SU-DHL-6 (cell line): ENCODE data around the gene S100A4.
"Not testable (repeated sequence)": the region's sequence is repeated elsewhere in the genome, so short reads cannot be mapped to it uniquely, and the experiment has no call there.

Experiments used
- H2AFZ ChIP-seq: fragments of 200-600 bp; sonication (generic); 2 replicates; pipeline ENCODE4 v1.6.1; 2014; ENCODE audit warnings: low read depth, mild to moderate bottlenecking, moderate library complexity, mixed read lengths, antibody characterized with exemption, low read length; ENCODE audit not compliant: severe bottlenecking
- H3F3A ChIP-seq: fragments of 200-600 bp; shearing (Covaris generic); 2 replicates; pipeline ENCODE4 v1.6.0; 2016; ENCODE audit warnings: antibody characterized with exemption, mild to moderate bottlenecking; ENCODE audit not compliant: insufficient read depth
- H3K27ac ChIP-seq: fragments of 200-600 bp; sonication (generic); 2 replicates; pipeline ENCODE4 v1.5.1; 2016; ENCODE audit warnings: low read depth, mild to moderate bottlenecking, low read length, moderate library complexity, mixed read lengths
- H3K27me3 ChIP-seq: fragments of 200-600 bp; sonication (generic), shearing (Covaris generic); 2 replicates; pipeline ENCODE4 v1.6.0; 2014; ENCODE audit warnings: mild to moderate bottlenecking, low read length
- H3K36me3 ChIP-seq: fragments of 200-600 bp; sonication (generic); 2 replicates; pipeline ENCODE4 v1.6.1; 2014; ENCODE audit warnings: mild to moderate bottlenecking, low read length, mixed read lengths
- H3K4me2 ChIP-seq: fragments of 300-600, 200-600 bp; shearing (Covaris generic), sonication (generic); 2 replicates; pipeline ENCODE4 v1.6.0; 2014; ENCODE audit warnings: low read length, low read depth, mild to moderate bottlenecking; ENCODE audit not compliant: poor library complexity, severe bottlenecking
- H3K4me3 ChIP-seq: fragments of 200-600 bp; sonication (generic); 2 replicates; pipeline ENCODE4 v1.5.1; 2014; ENCODE audit warnings: antibody characterized with exemption, low read length, mild to moderate bottlenecking, mixed read lengths; ENCODE audit not compliant: insufficient read depth, poor library complexity, severe bottlenecking
- H3K79me2 ChIP-seq: fragments of 200-600 bp; sonication (generic); 2 replicates; pipeline ENCODE4 v1.6.1; 2014; ENCODE audit warnings: mild to moderate bottlenecking, low read length, moderate library complexity; ENCODE audit not compliant: insufficient read depth
- H3K9ac ChIP-seq: fragments of 200-600 bp; sonication (generic); 2 replicates; pipeline ENCODE4 v1.7.0; 2014; ENCODE audit warnings: mild to moderate bottlenecking, low read length
- H3K9me2 ChIP-seq: fragments of 200-600 bp; sonication (generic); replicated peaks from 2 replicates; pipeline ENCODE4 v1.6.1; 2014; ENCODE audit warnings: low read length; ENCODE audit not compliant: insufficient read depth
- H3K9me3 ChIP-seq: fragments of 200-600 bp; sonication (generic); 2 replicates; pipeline ENCODE4 v1.6.1; 2014; ENCODE audit warnings: low read length, mixed read lengths; ENCODE audit not compliant: insufficient read depth
- H4K20me1 ChIP-seq: fragments of 200-600 bp; sonication (generic); 2 replicates; pipeline ENCODE4 v1.6.1; 2014; ENCODE audit warnings: low read depth, mild to moderate bottlenecking, antibody characterized with exemption, low read length, moderate library complexity, mixed read lengths
- CTCF ChIP-seq: fragments of 200-600 bp; sonication (generic); IDR thresholded peaks from one replicate; pipeline ENCODE4 v1.5.1; 2017; ENCODE audit warnings: antibody characterized with exemption, mild to moderate bottlenecking, low read length, moderate library complexity; ENCODE audit not compliant: insufficient read depth, poor library complexity, severe bottlenecking
- EZH2phosphoT487 ChIP-seq: fragments of 200-600 bp; sonication (generic), shearing (Covaris generic); conservative IDR thresholded peaks from 2 replicates; pipeline ENCODE4 v1.6.1; 2018; ENCODE audit warnings: mild to moderate bottlenecking, antibody characterized with exemption, low read length, moderate library complexity, mixed read lengths

S100A4 gene

GRCh38 chr1:153520818-153521476 is 24.7 kb downstream of the S100A4 start:
- Histone ChIP-seq H3F3A (no peaks in the 10 kb centered on the region), H3K27me3 (no peaks in the 10 kb centered on the region), H3K9me3 (no peaks in the 10 kb centered on the region), H2AFZ (no peak overlapping the region), H3K36me3 (no peaks in the 10 kb centered on the region), H3K9ac (no peak overlapping the region), H3K27ac (no peak overlapping the region), H3K9me2 (no peaks in the 10 kb centered on the region), H3K4me3 (no peak overlapping the region), H4K20me1 (no peaks in the 10 kb centered on the region), H3K79me2 (no peaks in the 10 kb centered on the region), H3K4me2 (no peak overlapping the region)
- no peak for TF ChIP-seq CTCF
- TF ChIP-seq EZH2phosphoT487, result no peak

GRCh38 chr1:153520137-153520691 is 25.4 kb downstream of the S100A4 start:
- not testable (repeated sequence) for H3K79me2 ChIP-seq, H3K9me3 ChIP-seq, H3K4me3 ChIP-seq, H3K27me3 ChIP-seq, H3K9ac ChIP-seq, H3K36me3 ChIP-seq, H4K20me1 ChIP-seq, H3K9me2 ChIP-seq, H3K27ac ChIP-seq, H3K4me2 ChIP-seq, H3F3A ChIP-seq, H2AFZ ChIP-seq

GRCh38 chr1:153519242-153519641 is 26.4 kb downstream of the S100A4 start:
- H3K36me3 ChIP-seq, result no peaks in the 10 kb centered on the region
- H3K27me3 ChIP-seq, result no peaks in the 10 kb centered on the region
- no peak overlapping the region for H2AFZ ChIP-seq
- no peak overlapping the region for H3K4me3 ChIP-seq
- no peaks in the 10 kb centered on the region for H3K9me2 ChIP-seq
- H3K9me3 ChIP-seq, result no peaks in the 10 kb centered on the region
- no peak overlapping the region for H3K9ac ChIP-seq
- no peak overlapping the region for H3K4me2 ChIP-seq
- H3K27ac ChIP-seq, result no peak overlapping the region
- H4K20me1 ChIP-seq, result no peaks in the 10 kb centered on the region
- TF ChIP-seq EZH2phosphoT487, result no peak
- TF ChIP-seq CTCF, result no peak
- no peaks in the 10 kb centered on the region for H3K79me2 ChIP-seq
- H3F3A ChIP-seq, result no peaks in the 10 kb centered on the region
